GM18511 (cell line): ENCODE data around the gene ABCC4.

Experiments used
- ATAC-seq: cut with Tn5 transposase; IDR thresholded peaks from one replicate; pipeline ENCODE4 v1.9.1; 2021; ENCODE audit warnings: mild to moderate bottlenecking, moderate library complexity; ENCODE audit not compliant: unreplicated experiment

The ABCC4 gene

DNA sequence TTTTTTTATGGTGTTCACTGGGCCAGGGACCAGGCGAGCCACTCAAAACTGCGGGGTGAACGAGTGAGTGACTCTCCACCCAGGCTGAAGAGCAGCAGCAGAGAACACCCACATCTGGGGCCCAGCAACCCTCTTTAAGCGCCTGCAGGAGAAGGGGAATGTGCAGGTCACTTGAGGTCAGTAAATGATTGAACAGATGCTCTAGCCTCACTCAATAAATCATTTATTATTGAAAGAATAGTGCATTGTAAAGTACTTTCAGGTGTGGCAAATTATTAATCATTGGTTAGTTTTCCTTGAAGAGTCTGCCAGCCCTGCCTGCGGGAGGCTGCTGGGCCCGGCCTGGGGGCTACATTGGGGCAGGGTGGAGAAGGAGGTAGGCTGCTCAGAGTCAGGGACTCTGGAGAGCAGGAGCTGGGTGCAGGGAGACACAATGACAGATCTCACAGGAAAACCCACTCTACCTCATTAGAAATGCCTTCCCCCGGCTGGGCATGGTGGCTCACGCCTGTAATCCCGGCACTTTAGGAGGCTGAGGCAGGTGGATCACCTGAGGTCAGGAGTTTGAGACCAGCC is 42.5 kb downstream of the ABCC4 start:
- ATAC-seq = peak; percentile 63

DNA sequence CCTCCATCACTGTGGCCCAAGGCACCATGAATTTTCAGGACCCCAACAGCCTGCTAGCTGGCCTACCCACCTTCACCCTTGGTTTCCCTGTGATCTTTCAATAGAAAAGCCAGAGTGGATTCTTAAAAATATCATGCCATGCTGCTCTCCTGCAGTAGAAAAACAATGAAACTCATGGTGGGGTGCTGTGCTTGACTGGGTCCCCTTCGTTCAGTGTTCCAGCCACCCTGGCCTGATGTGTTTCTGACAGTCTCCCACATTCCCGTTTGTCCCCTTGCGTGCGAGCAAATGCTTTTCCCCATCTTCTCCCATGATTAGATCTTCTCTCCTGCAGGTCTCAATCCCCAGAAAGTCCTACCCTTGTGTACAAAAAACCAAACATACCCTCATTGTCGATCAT is 43.2 kb downstream of the ABCC4 start:
- ATAC-seq = no peak

DNA sequence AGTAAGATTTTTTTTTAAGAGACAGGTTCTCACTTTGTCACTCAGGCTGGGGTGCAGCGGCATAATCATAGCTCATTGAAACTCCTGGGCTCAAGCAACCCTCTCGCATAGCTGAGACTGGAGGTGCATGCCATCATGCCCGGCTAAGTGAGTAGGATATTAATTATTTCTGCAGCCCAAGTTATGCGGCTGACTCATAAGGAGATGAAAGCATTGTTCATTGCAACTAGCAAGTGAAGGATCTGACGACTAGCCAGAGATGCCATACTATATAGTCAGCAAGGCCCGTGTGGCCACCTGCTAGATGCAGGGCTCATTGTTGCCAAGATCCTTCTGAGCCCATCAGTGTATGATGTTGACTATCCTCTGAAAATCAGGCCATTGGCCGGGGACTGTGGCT is 45.2 kb downstream of the ABCC4 start:
- no peak for ATAC-seq

DNA sequence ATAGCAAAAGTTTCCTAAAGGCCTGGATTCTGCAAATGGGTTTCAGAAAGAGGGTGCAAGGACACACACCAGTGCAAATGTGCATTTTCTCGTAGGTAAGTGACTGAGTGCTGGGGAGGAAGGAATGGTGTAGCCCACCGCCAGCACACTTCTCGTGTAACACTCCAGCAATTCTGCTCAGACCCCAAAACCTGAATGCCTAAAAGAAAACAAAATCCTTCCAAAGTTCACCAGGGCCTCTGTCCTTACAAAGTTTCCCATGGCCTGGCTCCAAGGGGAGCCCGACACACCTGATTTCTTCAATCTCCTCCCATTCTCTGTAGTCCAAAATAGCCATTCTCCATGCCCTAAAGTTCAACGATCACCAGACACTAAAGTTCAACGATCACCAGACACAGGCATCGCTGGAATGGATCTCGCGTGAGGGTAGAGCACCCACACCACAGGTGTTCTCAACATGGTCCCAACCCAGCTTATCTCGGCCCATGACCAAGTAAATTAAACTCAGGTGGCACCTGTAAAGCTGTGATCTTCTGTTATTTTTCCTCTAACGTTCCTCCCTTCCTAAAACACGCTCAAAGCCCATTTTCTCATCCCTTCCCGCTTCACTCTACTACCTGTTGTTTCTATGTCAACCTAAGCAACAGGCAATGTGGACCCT is 46.0 kb downstream of the ABCC4 start:
- no peak for ATAC-seq

DNA sequence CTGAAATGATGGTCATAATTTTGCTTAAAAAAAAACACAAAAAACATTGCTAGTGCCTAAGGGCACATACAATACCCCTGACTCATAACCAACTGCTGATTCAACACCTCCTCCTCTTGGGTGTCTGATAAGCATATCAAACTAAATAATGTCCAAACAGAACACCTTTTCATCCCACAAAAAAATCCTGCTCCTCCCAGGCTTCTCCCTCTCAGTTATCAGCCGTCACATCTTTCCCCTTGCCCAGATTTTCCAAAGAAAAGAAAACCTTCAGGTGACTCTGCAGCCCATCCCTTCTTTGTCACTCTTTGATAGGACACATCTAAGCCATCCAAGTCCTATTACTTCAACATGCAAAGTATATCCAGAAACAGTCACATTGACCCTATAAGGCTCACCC is 46.9 kb downstream of the ABCC4 start:
- ATAC-seq = no peak

DNA sequence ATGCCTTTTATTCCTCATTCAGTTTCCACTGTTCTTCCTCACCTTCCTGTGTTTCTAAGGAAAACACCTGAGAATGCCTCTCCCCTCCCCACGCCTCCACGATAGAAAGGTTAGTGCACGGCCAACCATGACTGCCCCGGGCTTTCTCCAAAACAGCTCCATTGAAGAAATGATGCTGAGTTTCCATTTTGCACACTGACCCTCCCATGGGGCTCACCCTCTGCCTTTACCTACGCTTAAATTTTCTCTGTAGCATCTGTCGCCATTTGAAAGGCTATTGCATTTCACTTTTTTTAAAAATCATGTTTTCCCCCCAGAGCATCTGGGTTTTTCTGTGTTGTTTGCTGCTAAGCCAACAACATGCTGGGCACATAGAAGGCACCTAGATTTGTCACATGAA is 48.2 kb downstream of the ABCC4 start:
- peak; percentile 29 for ATAC-seq

DNA sequence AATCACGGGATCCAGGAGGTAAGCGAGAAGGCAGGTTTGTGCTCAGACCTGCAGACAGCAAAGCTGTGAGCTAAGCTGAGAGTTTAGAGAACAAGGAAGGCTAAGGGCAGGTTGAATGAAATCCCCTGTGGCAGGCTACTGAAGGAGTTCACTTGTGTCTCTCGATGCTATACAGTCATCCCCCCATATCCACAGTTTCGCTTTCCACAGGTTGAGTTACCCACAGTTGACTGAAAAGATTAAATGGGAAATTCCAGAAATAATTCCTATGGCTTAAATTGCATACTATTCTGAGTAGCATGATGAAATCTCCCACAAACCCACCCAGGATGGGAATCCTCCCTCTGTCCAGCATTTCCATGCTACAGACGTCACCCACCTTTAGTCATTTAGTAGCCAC is 49.6 kb downstream of the ABCC4 start:
- ATAC-seq = peak; percentile 38

DNA sequence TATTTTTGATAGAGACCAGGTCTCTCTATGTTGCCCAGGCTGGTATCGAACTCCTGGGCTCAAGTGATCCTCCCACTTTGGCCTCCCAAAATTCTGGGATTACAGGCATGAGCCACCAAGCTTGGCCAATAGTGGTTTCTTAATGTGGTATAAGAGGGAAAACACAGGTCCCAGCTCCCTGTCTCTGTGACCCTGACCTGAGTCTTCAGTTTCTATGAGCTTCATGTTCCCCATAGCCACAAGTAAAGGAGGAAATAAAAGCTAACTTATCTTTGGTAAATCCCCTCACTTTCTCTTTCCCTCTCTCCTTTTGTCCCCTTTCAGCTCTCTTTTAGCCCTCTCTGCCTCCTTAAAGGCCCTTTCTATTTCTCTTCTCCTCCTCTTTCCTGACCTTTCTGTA is 50.3 kb downstream of the ABCC4 start:
- peak; percentile 53 for ATAC-seq

DNA sequence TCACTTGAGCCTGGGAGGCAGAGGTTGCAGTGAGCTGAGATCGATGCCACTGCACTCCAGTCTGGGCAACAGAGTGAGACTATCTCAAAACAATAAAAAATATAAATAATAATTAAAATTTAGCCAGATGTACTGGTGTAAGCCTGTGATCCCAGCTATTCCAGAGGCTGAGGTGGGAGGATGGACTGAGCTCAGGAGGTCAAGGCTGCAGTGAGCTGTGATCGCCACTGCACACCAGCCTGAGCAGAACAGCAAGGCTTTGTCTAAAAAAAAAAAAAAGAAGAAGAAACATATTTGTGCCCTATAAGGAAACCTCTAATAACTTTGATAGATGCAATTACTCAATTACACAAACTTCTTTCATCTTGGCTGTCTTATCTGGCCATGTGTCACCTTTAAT is 52.3 kb downstream of the ABCC4 start:
- ATAC-seq = no peak

DNA sequence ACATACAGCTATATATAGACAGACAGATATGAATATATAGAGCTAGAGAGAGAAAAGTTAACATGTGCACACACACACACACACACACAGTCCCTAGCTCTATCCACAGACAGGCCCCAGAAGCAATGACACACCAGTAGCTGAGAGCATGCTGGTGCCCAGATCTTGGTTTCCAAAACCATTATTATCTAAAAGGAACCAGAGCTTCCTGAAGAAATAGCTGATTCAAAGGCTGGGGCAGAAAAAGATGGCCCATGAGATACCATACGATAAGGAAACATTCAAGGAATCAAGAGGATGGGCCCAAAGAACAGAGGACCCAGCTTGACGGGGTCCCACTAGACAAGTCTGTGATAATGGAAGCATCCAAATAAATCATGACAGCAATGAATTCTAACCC is 53.4 kb downstream of the ABCC4 start:
- ATAC-seq = no peak

DNA sequence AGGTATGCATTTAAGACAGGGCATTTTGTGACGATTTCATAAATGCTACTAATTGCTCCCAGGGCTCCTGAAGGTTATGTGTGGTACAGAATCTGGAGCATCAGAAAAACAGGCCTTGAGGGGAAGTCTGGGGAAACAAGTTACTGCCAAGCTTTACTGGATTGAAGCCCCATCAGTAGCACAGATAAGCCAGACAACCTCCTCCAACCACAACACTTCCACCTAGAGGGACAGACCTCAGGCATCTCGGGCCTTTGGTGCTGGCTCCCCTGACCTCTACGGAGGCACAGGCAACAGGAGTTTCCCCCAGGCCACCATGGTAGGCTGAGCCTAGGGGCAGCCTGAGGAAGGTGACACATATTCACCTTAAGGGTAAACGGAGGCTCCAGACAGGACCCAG is 54.1 kb downstream of the ABCC4 start:
- no peak for ATAC-seq

DNA sequence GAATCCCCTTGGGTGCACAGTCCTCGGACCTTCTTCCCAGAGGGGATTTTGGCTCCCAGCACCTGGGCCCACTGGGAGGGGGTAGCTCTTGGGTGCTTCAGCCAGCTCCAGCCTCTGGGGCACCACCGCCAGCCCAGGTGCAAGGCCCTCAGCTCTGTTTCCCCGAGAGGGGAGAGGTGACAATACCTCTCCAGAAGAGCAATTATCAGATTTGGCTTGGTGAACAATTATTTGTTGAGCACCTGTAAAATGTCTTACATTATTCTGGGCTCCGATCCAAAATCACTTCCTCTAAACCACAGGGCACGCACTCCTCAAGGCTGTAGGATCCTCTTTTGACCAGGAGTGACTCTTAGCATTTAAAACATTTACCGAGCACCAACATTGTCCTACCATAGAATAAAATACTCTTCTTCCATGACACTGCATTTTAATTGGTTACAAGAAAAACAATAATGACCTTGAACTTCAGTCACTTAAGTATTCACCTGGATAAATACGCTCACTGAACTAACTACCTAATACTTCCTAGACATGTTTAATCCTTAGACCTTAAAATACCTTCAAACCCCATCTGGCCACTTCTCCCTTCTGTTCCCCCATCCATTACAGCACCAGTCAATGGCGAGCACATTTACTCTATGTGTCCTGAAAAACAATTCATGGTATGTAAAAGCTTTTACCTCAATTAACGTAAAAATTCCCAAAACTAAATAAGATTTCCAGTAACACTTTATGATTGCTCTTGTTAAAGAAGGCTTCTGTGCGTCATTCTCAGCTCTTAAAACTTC is 54.8 kb downstream of the ABCC4 start:
- ATAC-seq = no peak

DNA sequence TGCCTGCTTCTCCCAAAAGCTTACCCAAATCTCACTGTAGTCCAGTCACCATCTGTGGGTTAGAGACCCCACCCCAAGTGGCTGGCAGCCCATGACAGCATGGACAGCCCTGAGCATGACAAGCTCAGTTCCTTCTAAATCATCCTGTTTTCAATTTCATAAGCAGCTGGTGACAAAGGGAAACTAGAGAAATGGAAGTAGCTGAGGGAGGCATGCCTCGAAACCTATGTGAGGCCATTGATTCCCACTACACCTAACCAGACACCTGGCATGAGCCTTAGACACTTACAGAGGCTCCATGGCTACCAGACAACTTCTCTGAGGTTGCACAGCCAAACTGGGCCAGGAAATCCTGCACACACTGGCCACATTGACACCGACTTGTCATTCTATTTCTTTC is 56.2 kb downstream of the ABCC4 start:
- ATAC-seq = peak; percentile 84

DNA sequence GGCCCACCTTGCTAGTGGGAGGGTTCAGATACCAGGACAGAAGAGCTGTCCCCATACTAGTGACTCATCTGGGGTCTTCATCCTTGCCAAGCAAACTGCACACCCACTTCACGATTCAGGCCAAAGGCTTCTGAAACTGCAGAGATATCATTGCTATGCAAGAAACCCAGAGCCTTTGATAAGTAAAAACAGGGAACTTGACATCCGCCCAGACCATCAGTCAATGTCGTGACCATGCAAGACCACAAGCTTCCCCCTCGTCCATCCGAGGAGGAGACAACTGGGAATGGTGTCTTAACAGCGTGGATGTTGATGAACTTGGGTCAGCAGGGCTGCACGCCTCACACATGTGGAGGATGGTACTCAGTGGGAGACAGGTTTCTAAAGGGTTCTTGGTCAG is 58.0 kb downstream of the ABCC4 start:
- no peak for ATAC-seq

DNA sequence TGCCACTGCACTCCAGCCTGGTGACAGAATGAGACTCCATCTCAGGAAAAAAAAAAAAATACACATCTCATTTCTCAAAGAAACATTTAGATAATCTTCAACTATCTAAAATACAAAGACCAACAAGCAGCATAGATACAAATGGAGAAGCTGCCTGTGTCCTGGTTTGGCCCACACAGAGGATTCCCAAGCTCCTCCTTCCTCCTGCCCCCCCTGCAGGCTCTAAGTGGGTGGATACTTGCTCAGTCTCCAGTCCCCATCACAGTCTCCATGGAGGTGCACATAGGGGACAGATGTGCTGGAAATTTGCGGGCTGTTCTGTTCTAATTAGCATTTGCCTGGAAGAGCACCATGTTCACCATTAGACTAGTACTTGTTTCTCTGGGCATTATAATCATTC is 59.9 kb downstream of the ABCC4 start:
- no peak for ATAC-seq

DNA sequence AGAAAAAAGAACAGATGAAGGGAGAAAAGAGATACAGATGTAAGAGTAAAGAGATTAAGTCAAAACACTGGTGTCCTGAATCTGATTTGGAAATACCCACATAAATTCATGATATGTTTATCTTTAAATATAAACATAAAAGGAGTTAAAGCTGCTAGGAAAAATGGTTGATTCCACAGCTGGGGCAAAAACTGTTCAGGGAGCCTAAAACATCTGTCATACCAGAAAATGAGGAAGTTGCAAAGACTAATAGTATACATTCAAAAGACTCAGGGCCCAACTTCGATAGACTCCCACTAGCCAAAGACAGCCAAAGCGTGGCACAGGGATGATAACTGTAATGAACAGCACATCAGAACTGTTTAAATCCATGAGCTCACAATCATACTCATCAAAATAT is 62.0 kb downstream of the ABCC4 start:
- peak; percentile 73 for ATAC-seq

DNA sequence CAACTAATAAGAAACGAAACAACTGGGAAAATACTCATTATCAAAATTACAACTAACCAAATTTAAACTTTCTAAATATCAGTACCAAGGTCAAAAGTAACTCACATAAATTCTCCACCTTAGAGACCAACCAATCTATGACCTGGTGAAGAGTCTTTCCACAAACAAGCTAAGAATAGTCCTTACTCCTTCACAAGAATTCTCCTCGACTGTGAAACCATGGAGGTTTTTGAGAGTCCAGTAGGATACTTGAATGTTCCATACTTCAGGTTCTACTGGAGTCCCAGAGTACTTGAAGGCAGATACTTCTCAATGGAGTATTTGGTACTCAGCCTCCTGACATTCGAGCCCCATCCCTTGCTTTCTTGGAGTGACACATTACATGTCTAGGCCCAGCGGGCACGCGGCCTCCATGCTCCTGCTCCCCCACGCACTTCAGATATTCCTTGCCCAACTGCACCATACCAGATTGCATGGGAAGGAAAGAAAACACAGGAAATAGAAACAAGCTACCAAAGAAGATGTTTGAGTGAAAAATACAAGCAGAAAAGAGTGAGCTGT is 63.9 kb downstream of the ABCC4 start:
- ATAC-seq = no peak

DNA sequence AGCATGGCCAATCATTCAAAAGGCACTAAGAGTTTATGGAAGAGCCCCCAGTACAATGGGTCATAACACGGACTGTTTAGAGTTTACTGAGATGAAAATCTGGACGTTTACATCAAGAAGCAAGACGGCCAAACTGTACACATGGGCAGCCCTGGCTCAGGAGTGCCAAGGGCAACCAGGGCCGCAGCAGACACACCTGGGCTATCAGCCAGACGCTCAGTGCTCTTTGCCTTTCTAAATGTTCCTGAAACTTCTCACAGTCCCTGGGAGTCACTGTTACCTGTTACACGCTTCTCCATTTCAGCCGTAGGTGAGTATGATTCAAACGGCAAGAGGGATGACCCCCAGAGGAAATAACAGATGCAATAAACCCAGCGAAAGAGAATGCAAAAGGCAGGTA is 64.5 kb downstream of the ABCC4 start:
- ATAC-seq = no peak

DNA sequence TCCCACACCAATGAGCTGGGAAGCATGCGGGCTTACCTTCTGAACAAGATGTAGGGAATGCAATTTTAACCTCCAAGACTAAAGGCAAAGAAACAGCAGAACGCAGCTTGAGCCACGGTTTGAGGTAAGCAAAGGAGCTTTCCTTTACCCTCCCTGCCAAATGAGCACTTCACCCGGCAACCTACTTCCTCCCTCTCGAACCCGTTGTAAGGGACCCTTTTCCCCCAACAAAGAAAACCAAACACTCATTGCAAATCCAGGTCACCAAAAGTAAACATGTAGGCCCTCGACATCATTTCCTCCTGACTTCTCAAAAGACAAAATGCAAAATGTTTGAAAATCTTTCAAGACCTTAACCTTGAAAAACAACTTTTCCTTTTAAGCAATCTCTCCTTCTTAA is 65.3 kb downstream of the ABCC4 start:
- ATAC-seq = no peak

DNA sequence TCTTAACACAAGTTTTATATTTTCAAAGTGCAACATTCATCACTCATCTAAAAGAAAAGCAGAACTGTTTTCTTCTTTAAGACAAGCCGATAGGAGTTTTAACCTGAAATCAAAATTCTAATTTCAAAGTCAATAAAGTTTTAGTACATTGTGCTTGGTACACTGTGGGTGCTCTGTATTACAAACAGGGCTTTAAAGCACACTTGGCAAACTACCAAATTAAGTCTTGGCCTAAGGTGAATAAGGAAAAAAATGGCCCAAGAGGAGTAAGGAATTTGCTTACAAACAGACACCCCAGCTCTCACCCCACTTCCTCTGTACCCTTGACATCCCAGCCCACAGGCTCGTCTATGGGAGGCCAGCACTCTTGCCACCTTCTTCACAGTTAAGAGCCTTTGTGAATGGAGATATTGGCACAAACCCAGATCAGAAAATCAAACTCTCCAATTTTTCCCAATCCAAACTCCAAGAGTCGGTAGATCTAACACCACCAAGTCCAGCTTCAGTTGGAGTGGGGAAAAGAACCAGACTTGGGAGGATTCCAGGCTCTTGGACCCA is 66.0 kb downstream of the ABCC4 start:
- no peak for ATAC-seq

DNA sequence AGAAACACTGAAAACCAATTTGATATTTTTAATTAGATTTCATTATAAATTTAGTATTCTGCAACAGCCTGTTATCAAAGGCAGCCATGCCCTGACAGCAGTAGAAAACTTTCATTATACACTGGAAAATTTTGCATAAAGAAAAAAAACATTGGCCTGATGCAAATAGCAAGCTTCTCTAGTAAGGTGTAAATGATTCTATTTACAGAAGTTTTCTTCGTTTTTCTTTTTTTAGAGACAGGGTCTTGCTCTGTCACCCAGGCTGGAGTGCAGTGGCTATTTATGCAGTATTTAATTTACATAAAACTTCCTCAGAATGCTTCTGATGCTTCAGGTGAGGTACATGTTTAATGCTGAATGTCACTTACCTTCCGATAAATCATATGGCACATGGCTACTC is 67.0 kb downstream of the ABCC4 start:
- ATAC-seq = peak; percentile 90
